IMR-90 (cell line): ENCODE data around the gene PSMC3. TPM values are rescaled to one million over a fixed set of nuclear protein-coding genes. Genes with fewer than 3 reads are reported as not detected.

ENCODE experiments used
- ATAC-seq: fragments of 200-7000 bp; cut with Tn5 transposase; 2 replicates; pipeline ENCODE4 v1.9.1; 2020; ENCODE audit warnings: low read depth, mild to moderate bottlenecking, moderate library complexity
- BruUV-seq: library from RNA; stranded (reverse); fragments of 400-500 nt; replicated peaks from 2 replicates; lab custom pipeline; 2021; lab: Mats Ljungman, UMichigan
- CTCF ChIA-PET: fragments of 300-600 bp; formaldehyde crosslinking; extraction: SDS; loops from one replicate; lab custom pipeline; 2021; ENCODE audit warnings: antibody characterized with exemption; lab: Yijun Ruan, JAX
- POLR2A ChIA-PET: fragments of 300-600 bp; sonication (Branson Sonifier 250); formaldehyde crosslinking; loops from one replicate; lab custom pipeline; 2022; ENCODE audit warnings: antibody characterized with exemption; ENCODE audit not compliant: unreplicated experiment; lab: Charles Lee
- DNase-seq: peaks from one replicate; pipeline ENCODE4 v3.0.0; 2013
- H2AFZ ChIP-seq: replicated peaks from 2 replicates; pipeline ENCODE3; 2013; ENCODE audit warnings: low read length, mild to moderate bottlenecking; ENCODE audit not compliant: poor library complexity
- H2AK5ac ChIP-seq: 2 replicates; pipeline ENCODE4 v1.6.1; 2013; ENCODE audit warnings: low read depth, low read length, inconsistent platforms
- H2AK9ac ChIP-seq: replicated peaks from 2 replicates; pipeline ENCODE3; 2013; ENCODE audit warnings: mild to moderate bottlenecking, low read depth, low read length, moderate library complexity; ENCODE audit not compliant: poor library complexity
- H2BK120ac ChIP-seq: 2 replicates; pipeline ENCODE4 v1.6.1; 2013; ENCODE audit warnings: low read depth, low read length, inconsistent platforms
- H2BK15ac ChIP-seq: 3 replicates; pipeline ENCODE4 v1.6.1; 2013; ENCODE audit warnings: low read depth, low read length, inconsistent platforms
- H2BK20ac ChIP-seq: 2 replicates; pipeline ENCODE4 v1.6.1; 2013; ENCODE audit warnings: low read depth, mild to moderate bottlenecking, inconsistent platforms, low read length, moderate library complexity
- H2BK5ac ChIP-seq: 2 replicates; pipeline ENCODE4 v1.6.1; 2013; ENCODE audit warnings: mild to moderate bottlenecking, low read depth, low read length, inconsistent platforms; ENCODE audit not compliant: poor library complexity, severe bottlenecking
- H3K14ac ChIP-seq: replicated peaks from 2 replicates; pipeline ENCODE4 v1.6.1; 2013; ENCODE audit warnings: low read depth, low read length, inconsistent platforms
- H3K18ac ChIP-seq: 2 replicates; pipeline ENCODE4 v1.6.1; 2013; ENCODE audit warnings: low read depth, low read length, control low read depth
- H3K23ac ChIP-seq: 2 replicates; pipeline ENCODE4 v1.6.1; 2013; ENCODE audit warnings: low read depth, low read length, inconsistent platforms
- H3K27ac ChIP-seq: 2 replicates; pipeline ENCODE4 v1.5.1; 2013; ENCODE audit warnings: mild to moderate bottlenecking, control low read depth, low read length; ENCODE audit not compliant: insufficient read depth
- H3K27me3 ChIP-seq: 2 replicates; pipeline ENCODE4 v1.6.1; 2013; ENCODE audit warnings: low read length; ENCODE audit not compliant: control insufficient read depth, insufficient read depth
- H3K36me3 ChIP-seq: 2 replicates; pipeline ENCODE4 v1.6.1; 2013; ENCODE audit warnings: low read length, mixed read lengths; ENCODE audit not compliant: control insufficient read depth, insufficient read depth
- H3K4ac ChIP-seq: 2 replicates; pipeline ENCODE4 v1.6.1; 2013; ENCODE audit warnings: low read depth, low read length, inconsistent platforms
- H3K4me1 ChIP-seq: 2 replicates; pipeline ENCODE4 v1.6.1; 2013; ENCODE audit warnings: low read length, mixed read lengths; ENCODE audit not compliant: control insufficient read depth, insufficient read depth
- H3K4me2 ChIP-seq: 2 replicates; pipeline ENCODE4 v1.6.1; 2013; ENCODE audit warnings: low read depth, mild to moderate bottlenecking, control low read depth, low read length, moderate library complexity
- H3K4me3 ChIP-seq: 2 replicates; pipeline ENCODE4 v1.5.1; 2013; ENCODE audit warnings: low read depth, mild to moderate bottlenecking, control low read depth, low read length, moderate library complexity; ENCODE audit not compliant: insufficient read depth
- H3K56ac ChIP-seq: 2 replicates; pipeline ENCODE4 v1.6.1; 2013; ENCODE audit warnings: low read length, inconsistent platforms; ENCODE audit not compliant: insufficient read depth; ENCODE audit errors: extremely low read depth
- H3K79me1 ChIP-seq, 2 experiments: 2 replicates each; pipeline ENCODE4 v1.6.1; 2013; ENCODE audit warnings: low read length in 2 of 2, inconsistent platforms in 1 of 2, low read depth in 1 of 2
- H3K9ac ChIP-seq: 2 replicates; pipeline ENCODE4 v1.6.1; 2013; ENCODE audit warnings: low read depth, low read length, control low read depth
- H3K9me1 ChIP-seq: 2 replicates; pipeline ENCODE4 v1.6.1; 2013; ENCODE audit warnings: low read length, inconsistent platforms; ENCODE audit not compliant: insufficient read depth
- H3K9me3 ChIP-seq: 2 replicates; pipeline ENCODE4 v1.6.1; 2013; ENCODE audit warnings: low read length; ENCODE audit not compliant: control insufficient read depth, insufficient read depth
- H4K20me1 ChIP-seq: 2 replicates; pipeline ENCODE4 v1.6.1; 2013; ENCODE audit warnings: low read length, inconsistent platforms; ENCODE audit not compliant: insufficient read depth
- H4K5ac ChIP-seq: 2 replicates; pipeline ENCODE4 v1.6.1; 2013; ENCODE audit warnings: mild to moderate bottlenecking, low read depth, low read length, control low read depth
- H4K8ac ChIP-seq, 2 experiments: 2 replicates each; pipeline ENCODE4 v1.6.1; 2013; ENCODE audit warnings: low read depth in 2 of 2, low read length in 2 of 2, control low read depth in 1 of 2, inconsistent platforms in 1 of 2
- H4K91ac ChIP-seq: 2 replicates; pipeline ENCODE4 v1.6.1; 2013; ENCODE audit warnings: low read depth, low read length, inconsistent platforms; ENCODE audit not compliant: insufficient read depth
- CTCF ChIP-seq: conservative IDR thresholded peaks from 2 replicates; pipeline ENCODE4 v1.5.1; 2012; ENCODE audit warnings: mild to moderate bottlenecking, low read depth, low read length, improper control_type of control experiment
- MAFK ChIP-seq: IDR thresholded peaks from 2 replicates; pipeline ENCODE4 v1.6.1; 2012; ENCODE audit warnings: low read depth, low read length, improper control_type of control experiment
- POLR2A ChIP-seq: IDR thresholded peaks from 2 replicates; pipeline ENCODE4 v1.6.1; 2012; ENCODE audit warnings: mild to moderate bottlenecking, low read depth, low read length
- RAD21 ChIP-seq: IDR thresholded peaks from 2 replicates; pipeline ENCODE4 v1.6.1; 2012; ENCODE audit warnings: low read length, improper control_type of control experiment
- WGBS, 2 experiments: methylation state at CpG; one replicate each; pipeline versions ENCODE4 v1.1.5 to v1.1.7; 2013; ENCODE audit warnings: missing lambda C conversion rate in 2 of 2; ENCODE audit not compliant: insufficient read length in 1 of 2; ENCODE audit errors: extremely low coverage in 2 of 2; 5-methylcytosine and 5-hydroxymethylcytosine counted together
- dilution Hi-C: fragments of 300-500 bp; cut with HindIII; formaldehyde crosslinking; loops from one replicate; pipeline ENCODE4 v1.14.3; 2018; ENCODE audit warnings: low sequenced_read_pairs; ENCODE audit not compliant: unreplicated experiment
- in situ Hi-C: fragments of 300-500 bp; cut with MboI; formaldehyde crosslinking; loops from 3 replicates; pipeline ENCODE4 v1.14.3; 2019; ENCODE audit warnings: low sequenced_read_pairs, inconsistent platforms, mixed read lengths
- intact Hi-C: fragments of 100-400 bp; cut with micrococcal nuclease; formaldehyde crosslinking; loops from 2 replicates; pipeline ENCODE4 v1.10.0; 2022
- polyA plus RNA-seq, 3 experiments: library from polyadenylated mRNA; depleted of rRNA; stranded (reverse); fragments of >200 nt; gene quantifications; 2 replicates each; pipeline ENCODE4 v1.2.3, GENCODE V29; 2012; ENCODE audit warnings: low replicate concordance in 1 of 3
- total RNA-seq: library from RNA; depleted of rRNA; stranded (reverse); fragments of >200 nt; gene quantifications from 2 replicates; pipeline ENCODE4 v1.2.3, GENCODE V29; 2012

The PSMC3 gene
- total and polyA plus RNA-seq, 2 of the 4 experiments (the other 2 are of a cell fraction), result 238 to 253 TPM

GRCh38 chr11:47442514-47442913 lies 16.3 kb upstream of the PSMC3 start:
- Histone ChIP-seq H3K14ac (no peak overlapping the region), H3K4me2 (no peak overlapping the region), H2AK9ac (no peak overlapping the region), H3K36me3 (no peaks in the 10 kb centered on the region), H3K4me3 (no peak overlapping the region), H3K27me3 (no peaks in the 10 kb centered on the region), H4K20me1 (no peaks in the 10 kb centered on the region), H3K9me1 (no peaks in the 10 kb centered on the region; the same call in 1 of the 2 replicates), H2BK15ac (no peak overlapping the region), H3K9me3 (no peaks in the 10 kb centered on the region), H4K8ac (no peak overlapping the region), H3K4ac (no peak overlapping the region), H3K56ac (no peak overlapping the region), H4K5ac (no peak overlapping the region), H2AFZ (no peak overlapping the region), H3K23ac (no peak overlapping the region), H4K91ac (no peak overlapping the region), H3K27ac (no peak overlapping the region), H2BK20ac (no peak overlapping the region), H3K9ac (no peak overlapping the region), H3K79me1 (no peaks in the 10 kb centered on the region), H2BK120ac (no peak overlapping the region), H3K18ac (no peak overlapping the region), H3K4me1 (no peaks in the 10 kb centered on the region), H2BK5ac (no peak overlapping the region), H2AK5ac (no peak overlapping the region)
- no TSS peak for BruUV-seq
- intact Hi-C loops (no loop called here), in situ Hi-C loops (no loop called here), dilution Hi-C loops (no loop called here)
- ATAC-seq, result no peak
- no peak for TF ChIP-seq CTCF
- no peak for TF ChIP-seq MAFK
- no peak for TF ChIP-seq RAD21
- no peak for TF ChIP-seq POLR2A
- no peak for DNase-seq
- 63% methylated on average over 4 of the region's 8 CpGs; no CpG with 5 or more reads in 1 of the 2 experiments for WGBS, 2 experiments
- CTCF ChIA-PET, result no interaction called here
- POLR2A ChIA-PET, result no interaction called here
